Mucosa of descending colon (tissue), 3 donors: ENCODE measurements around the gene TAOK1. TPM values are rescaled to one million over a fixed set of nuclear protein-coding genes. Genes with fewer than 3 reads are reported as not detected.
"Not testable (repeated sequence)": the region's sequence is repeated elsewhere in the genome, so short reads cannot be mapped to it uniquely, and the experiment has no call there.

Source experiments
- ATAC-seq: fragments of 200-7000 bp; cut with Tn5 transposase; one replicate; pipeline ENCODE4 v1.9.1; 2020; ENCODE audit warnings: mild to moderate bottlenecking, moderate library complexity
- DNase-seq, 3 donors: peaks; one replicate each; pipeline ENCODE4 v3.0.0-alpha.2; 2020
- H3K36me3 ChIP-seq: fragments of 200-600 bp; one replicate; pipeline ENCODE4 v1.8.0; 2021; ENCODE audit warnings: low read depth, mild to moderate bottlenecking
- H3K4me1 ChIP-seq: fragments of 200-600 bp; one replicate; pipeline ENCODE4 v1.8.0; 2021; ENCODE audit warnings: low read depth, mild to moderate bottlenecking
- H3K4me3 ChIP-seq: fragments of 200-600 bp; one replicate; pipeline ENCODE4 v1.8.0; 2021; ENCODE audit warnings: mild to moderate bottlenecking
- H3K9me3 ChIP-seq: fragments of 200-600 bp; one replicate; pipeline ENCODE4 v1.8.0; 2021; ENCODE audit warnings: mild to moderate bottlenecking
- CTCF ChIP-seq: fragments of 200-600 bp; IDR thresholded peaks from one replicate; pipeline ENCODE4 v1.8.0; 2022; ENCODE audit warnings: antibody characterized with exemption, mild to moderate bottlenecking
- intact Hi-C, 2 donors: fragments of 100-400 bp; cut with DNase I in 1 of 2; cut with micrococcal nuclease in 1 of 2; formaldehyde crosslinking; loops; one replicate each; pipeline versions ENCODE4 v1.11.0 to v1.11.1; 2022; cut with DNase I, micrococcal nuclease
- total RNA-seq, 3 donors: library from RNA; stranded (reverse); fragmentation: NEBNext Ultra II Directional in 2 of 3; extraction: Animal tissue kit (Norgen Biotek cat#: 25700) in 2 of 3; gene quantifications; one replicate each; pipeline versions ENCODE4 v1.2.1 to v1.2.4, GENCODE V29; 2021 to 2023
- donor health status: DM: no; HTN: no; CAD: no; lungs with moderate emphysema.
- donor health status: DM: no; HTN: no; CAD: no.
- donor health status: DM: no; HTN: yes; CAD: no.

Gene TAOK1
- total RNA-seq, 3 donors from 2014 or later = 50.0 to 76.3 (median 52.1) TPM

- H3K9me3 ChIP-seq = no peaks in the 10 kb centered on the region
- DNase-seq (no peak), ATAC-seq (no peak)
- intact Hi-C loops = no loop called here
- H3K4me1 ChIP-seq = no peaks in the 10 kb centered on the region
- H3K36me3 ChIP-seq = no peaks in the 10 kb centered on the region
- H3K4me3 ChIP-seq = no peak overlapping the region
- no peak for TF ChIP-seq CTCF
These were observed 84.1 kb downstream of the TAOK1 start for GRCh38 chr17:29474297-29474696.

- DNase-seq = no peak
- intact Hi-C loops = no loop called here
- TF ChIP-seq CTCF = no peak
- no peaks in the 10 kb centered on the region for H3K4me1 ChIP-seq
- H3K9me3 ChIP-seq = no peaks in the 10 kb centered on the region
- no peak for ATAC-seq
- no peaks in the 10 kb centered on the region for H3K36me3 ChIP-seq
- H3K4me3 ChIP-seq = no peak overlapping the region
These were observed 85.7 kb downstream of the TAOK1 start for GRCh38 chr17:29475891-29476290.

GRCh38 chr17:29480249-29480928, 90.2 kb downstream of the TAOK1 start:
- ATAC-seq, H3K4me1 ChIP-seq, H3K36me3 ChIP-seq, intact Hi-C loops, DNase-seq, H3K4me3 ChIP-seq, H3K9me3 ChIP-seq: not testable (repeated sequence)

- intact Hi-C loops = no loop called here
- TF ChIP-seq CTCF = no peak
- ATAC-seq = no peak
- Histone ChIP-seq H3K36me3 (no peaks in the 10 kb centered on the region), H3K9me3 (no peaks in the 10 kb centered on the region), H3K4me1 (no peaks in the 10 kb centered on the region), H3K4me3 (no peak overlapping the region)
- DNase-seq = no peak
These were observed 93.3 kb downstream of the TAOK1 start for GRCh38 chr17:29483503-29483902.

GRCh38 chr17:29495011-29495410, 104.8 kb downstream of the TAOK1 start:
- no peak for DNase-seq
- Histone ChIP-seq H3K4me3 (no peak overlapping the region), H3K36me3 (peaks cover 5% of the 10 kb centered on the region), H3K9me3 (no peaks in the 10 kb centered on the region), H3K4me1 (no peaks in the 10 kb centered on the region)
- ATAC-seq = no peak
- TF ChIP-seq CTCF = no peak
- intact Hi-C loops = no loop called here

GRCh38 chr17:29504711-29505110, 114.5 kb downstream of the TAOK1 start:
- ATAC-seq (no peak), DNase-seq (no peak)
- Histone ChIP-seq H3K4me1 (no peaks in the 10 kb centered on the region), H3K36me3 (peaks cover 4% of the 10 kb centered on the region), H3K9me3 (no peaks in the 10 kb centered on the region), H3K4me3 (no peak overlapping the region)
- intact Hi-C loops = no loop called here
- no peak for TF ChIP-seq CTCF
